Stimulated activated memory B cell treated with anti-CD40 and anti-IgM and Interleukin-4, amounts not matched to agents 10 μg/mL and 1 μg/mL and 100 μg/mL, for 72 hours (primary cell): ENCODE results near the gene ALDH1A1.

Experiments used
- ATAC-seq: fragments of 150-1000 bp; cut with Tn5 transposase; 2 replicates; pipeline ENCODE4 v1.10.0; 2021
- H3K27ac Mint-ChIP-seq: one replicate; pipeline ENCODE4 v1.8.0; 2022; ENCODE audit warnings: mild to moderate bottlenecking, mixed read lengths
- H3K27me3 Mint-ChIP-seq: one replicate; pipeline ENCODE4 v1.8.0; 2022; ENCODE audit warnings: mixed read lengths
- H3K36me3 Mint-ChIP-seq: one replicate; pipeline ENCODE4 v1.8.0; 2022; ENCODE audit warnings: mixed read lengths
- H3K4me1 Mint-ChIP-seq: one replicate; pipeline ENCODE4 v1.8.0; 2022; ENCODE audit warnings: mixed read lengths
- H3K4me3 Mint-ChIP-seq: one replicate; pipeline ENCODE4 v1.8.0; 2022; ENCODE audit warnings: mild to moderate bottlenecking, moderate library complexity, mixed read lengths
- H3K9me3 Mint-ChIP-seq: one replicate; pipeline ENCODE4 v1.8.0; 2022; ENCODE audit warnings: mixed read lengths

The ALDH1A1 gene

DNA sequence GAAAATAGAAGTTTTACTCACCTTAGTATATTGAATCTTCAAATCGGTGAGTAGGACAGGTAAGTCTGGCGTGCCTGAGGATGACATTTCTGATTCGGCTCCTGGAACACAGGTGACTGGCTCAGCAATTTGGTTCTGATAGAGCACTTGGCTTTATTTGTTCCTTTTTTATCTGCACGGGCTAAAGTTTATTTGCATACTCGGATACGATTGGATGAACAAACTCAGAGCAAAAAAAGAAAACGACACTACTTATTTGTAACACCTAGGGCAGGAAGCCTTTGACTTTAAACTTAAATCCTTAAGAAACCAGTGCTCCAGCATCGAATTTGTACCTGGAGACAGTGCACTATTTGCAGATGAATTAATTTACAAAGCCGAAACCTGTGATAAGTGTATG is at the start of gene ALDH1A1:
Gene ALDH1A1 (minus strand): TSS at position 140 of the 400 bp plus-strand sequence. CDS start 53 bp downstream, at position 87.
- Mint-ChIP-seq H3K27ac (no peak within 1 kb of the TSS), H3K9me3 (peaks cover 3% of the 10 kb centered on the region), H3K27me3 (peaks cover 33% of the 10 kb centered on the region), H3K4me3 (no peak within 1 kb of the TSS), H3K36me3 (no peaks in the 10 kb centered on the region), H3K4me1 (peaks cover 10% of the 10 kb centered on the region)
- ATAC-seq: no peak

DNA sequence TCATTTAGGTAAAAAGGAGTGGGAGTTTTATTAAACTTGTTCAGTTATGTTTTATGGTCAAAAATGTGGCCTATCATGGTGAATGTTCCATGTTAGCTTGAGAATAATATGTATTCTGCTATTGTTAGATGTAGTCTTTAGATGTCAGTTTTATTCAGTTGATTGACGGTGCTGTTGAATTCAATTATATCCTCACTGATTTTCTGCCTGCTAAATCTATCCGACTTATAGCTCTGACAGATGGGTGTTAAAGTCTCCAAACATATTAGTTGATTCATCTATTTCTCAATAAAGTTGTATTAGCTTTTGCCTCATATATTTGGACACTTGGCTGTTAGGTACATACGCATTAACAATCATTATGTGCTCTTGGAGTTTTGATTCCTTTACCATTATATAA is 49.0 kb upstream of the ALDH1A1 start:
- no peak for ATAC-seq
- Mint-ChIP-seq H3K36me3 (no peaks in the 10 kb centered on the region), H3K4me1 (peaks cover 6% of the 10 kb centered on the region)

DNA sequence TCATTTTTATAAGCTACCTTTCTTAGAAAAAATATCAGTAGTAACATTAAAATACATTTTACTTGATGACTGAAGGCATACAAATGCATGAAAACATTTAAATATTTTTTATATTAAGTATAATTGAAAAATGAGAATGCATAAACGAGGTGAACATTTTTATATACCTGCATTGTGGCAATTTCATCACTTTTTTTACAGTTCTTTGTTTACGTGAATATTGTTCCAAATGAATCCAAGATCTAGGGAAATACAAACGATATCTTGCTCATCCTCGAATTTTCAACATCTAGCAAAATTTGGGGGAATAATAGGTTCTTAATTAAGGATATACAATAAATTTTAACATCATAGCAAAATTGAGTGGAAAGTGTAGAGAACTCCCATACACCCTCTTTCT is 45.5 kb upstream of the ALDH1A1 start:
- no peaks in the 10 kb centered on the region for H3K27me3 Mint-ChIP-seq
- no peaks in the 10 kb centered on the region for H3K9me3 Mint-ChIP-seq
- ATAC-seq: no peak
- peaks cover 6% of the 10 kb centered on the region for H3K4me1 Mint-ChIP-seq
- H3K4me3 Mint-ChIP-seq: no peak overlapping the region
- no peak overlapping the region for H3K27ac Mint-ChIP-seq
- no peaks in the 10 kb centered on the region for H3K36me3 Mint-ChIP-seq

More for the DNA sequence above, 49.0 kb upstream of the ALDH1A1 start:
- Mint-ChIP-seq H3K27me3 (peaks cover 9% of the 10 kb centered on the region), H3K4me3 (no peak overlapping the region), H3K27ac (no peak overlapping the region), H3K9me3 (no peaks in the 10 kb centered on the region)

DNA sequence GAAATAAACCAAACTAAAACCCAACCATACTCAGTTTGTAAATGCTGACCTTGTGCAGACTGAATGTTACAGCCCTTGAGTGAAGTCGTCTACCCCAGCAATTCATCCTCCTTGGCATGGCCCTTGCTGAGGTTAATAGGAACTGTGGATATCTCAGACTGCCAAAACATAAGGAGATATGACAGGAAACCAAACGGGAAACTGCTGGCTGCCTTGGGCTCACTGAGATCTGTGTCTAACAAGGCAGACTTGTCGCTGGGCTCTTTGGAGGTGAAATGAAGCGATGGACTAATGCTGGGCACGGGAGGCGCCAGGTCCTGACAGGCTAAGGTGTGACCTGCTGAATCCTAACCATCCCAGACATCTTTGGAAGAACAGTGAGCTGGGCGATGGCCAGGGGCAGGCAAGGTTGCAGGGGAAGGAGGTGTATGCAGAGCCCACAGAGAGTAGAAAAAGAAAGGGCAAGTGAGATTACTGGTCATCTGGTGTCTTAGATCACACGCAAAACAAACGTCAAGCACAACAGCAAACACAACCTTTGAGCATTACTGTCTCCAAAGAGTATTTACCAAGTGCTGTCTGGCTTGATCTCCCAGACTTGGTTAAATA is 44.6 kb upstream of the ALDH1A1 start:
- ATAC-seq: peak; percentile 47
- H3K36me3 Mint-ChIP-seq: no peaks in the 10 kb centered on the region
- no peaks in the 10 kb centered on the region for H3K9me3 Mint-ChIP-seq
- H3K4me3 Mint-ChIP-seq: peak overlapping the region; percentile 22
- H3K27ac Mint-ChIP-seq: no peak overlapping the region
- H3K27me3 Mint-ChIP-seq: no peaks in the 10 kb centered on the region
- peaks cover 6% of the 10 kb centered on the region for H3K4me1 Mint-ChIP-seq

DNA sequence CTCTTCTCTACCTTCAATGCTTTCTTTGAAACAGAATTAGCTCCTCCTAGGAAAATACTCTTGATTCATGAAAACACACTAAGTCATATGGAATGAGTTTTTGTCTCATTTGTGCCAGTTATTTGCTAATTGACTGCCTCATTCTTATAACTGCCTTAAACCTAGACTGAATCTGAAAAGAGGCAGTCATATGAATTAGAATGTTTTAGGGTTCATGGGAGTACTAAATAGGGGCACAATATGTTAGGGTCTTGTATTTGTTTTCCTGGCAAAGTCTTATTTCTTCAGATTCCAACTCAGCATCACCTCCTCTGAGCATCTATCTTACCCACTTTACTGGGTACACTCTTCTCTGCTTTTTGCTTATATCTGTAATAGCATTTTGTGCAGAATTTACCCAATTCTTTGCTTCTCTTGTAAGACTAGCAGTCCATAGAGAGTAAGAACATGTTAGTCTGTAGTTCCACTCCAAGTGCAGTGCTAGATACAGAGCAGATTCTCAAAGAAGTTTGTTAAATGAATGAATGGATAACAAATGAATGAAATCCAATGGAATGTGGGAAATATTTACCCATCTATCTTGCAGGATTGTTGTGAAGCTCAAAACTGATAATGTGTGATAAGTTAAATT is 43.9 kb upstream of the ALDH1A1 start:
- peaks cover 6% of the 10 kb centered on the region for H3K4me1 Mint-ChIP-seq
- no peak for ATAC-seq
- no peaks in the 10 kb centered on the region for H3K36me3 Mint-ChIP-seq

DNA sequence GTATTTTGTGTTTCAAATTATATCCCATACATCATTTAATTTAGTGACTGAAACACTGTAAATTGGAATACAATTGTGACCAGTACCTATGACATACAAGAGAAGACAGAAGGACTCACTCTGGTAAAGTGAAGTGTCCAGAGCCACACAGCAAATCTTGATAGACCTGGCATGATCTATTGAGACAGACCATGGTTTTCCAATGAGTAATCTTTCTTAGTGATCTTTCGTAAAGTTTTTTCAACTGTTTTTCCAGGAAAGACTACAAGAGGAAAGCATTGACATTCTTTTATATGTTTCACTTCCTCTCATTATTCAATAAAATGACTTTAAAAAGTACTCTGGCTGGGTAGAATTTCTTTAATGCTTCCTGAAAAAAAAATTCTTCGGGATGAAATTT is 43.3 kb upstream of the ALDH1A1 start:
- Mint-ChIP-seq H3K36me3 (no peaks in the 10 kb centered on the region), H3K27ac (no peak overlapping the region), H3K4me1 (peaks cover 6% of the 10 kb centered on the region), H3K27me3 (no peaks in the 10 kb centered on the region), H3K9me3 (no peaks in the 10 kb centered on the region), H3K4me3 (no peak overlapping the region)
- ATAC-seq: no peak

More for the DNA sequence above, 43.9 kb upstream of the ALDH1A1 start:
- Mint-ChIP-seq H3K9me3 (no peaks in the 10 kb centered on the region), H3K27me3 (no peaks in the 10 kb centered on the region), H3K4me3 (no peak overlapping the region), H3K27ac (no peak overlapping the region)

DNA sequence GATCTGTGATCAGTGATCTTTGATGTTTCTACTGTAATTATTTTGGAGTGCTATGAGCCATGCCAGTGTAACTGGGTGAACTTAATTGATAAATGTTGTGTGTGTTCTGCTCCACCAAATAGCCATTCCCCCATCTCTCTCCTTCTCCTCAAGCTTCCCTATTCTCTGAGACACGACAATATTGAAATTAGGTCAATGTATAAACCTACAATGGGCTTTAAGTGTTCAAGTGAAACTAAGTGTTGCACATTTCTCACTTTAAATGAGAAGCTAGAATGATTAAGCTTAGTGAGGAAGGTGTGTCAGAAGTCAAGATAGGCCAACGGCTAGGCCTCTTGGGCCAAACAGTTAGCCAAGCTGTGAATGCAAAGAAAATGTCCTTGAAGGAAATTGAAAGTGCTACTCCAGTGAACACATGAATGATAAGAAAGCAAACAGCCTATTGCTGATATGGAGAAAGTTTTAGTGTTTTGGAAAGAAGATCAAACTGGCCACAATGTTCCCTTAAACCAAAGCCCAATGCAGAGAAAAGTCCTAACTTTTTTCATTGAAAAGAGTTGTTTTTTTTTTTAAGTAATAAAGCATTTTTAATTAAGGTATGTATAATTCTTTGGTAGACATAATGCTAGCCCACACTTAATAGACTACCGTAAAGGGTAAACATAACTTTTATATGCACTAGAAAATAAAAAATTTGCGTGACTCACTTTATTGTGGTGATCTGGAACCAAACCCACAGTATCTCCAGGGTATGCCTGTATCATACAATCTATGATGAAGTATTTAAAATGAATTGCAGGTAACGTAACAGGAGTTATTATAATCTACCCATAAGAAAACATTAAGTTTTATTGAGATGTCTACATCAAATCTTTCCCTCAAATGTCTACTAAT is 42.5 kb upstream of the ALDH1A1 start:
- Mint-ChIP-seq H3K4me3 (no peak overlapping the region), H3K9me3 (no peaks in the 10 kb centered on the region), H3K27ac (no peak overlapping the region), H3K36me3 (no peaks in the 10 kb centered on the region), H3K4me1 (peaks cover 6% of the 10 kb centered on the region), H3K27me3 (no peaks in the 10 kb centered on the region)
- ATAC-seq: no peak

DNA sequence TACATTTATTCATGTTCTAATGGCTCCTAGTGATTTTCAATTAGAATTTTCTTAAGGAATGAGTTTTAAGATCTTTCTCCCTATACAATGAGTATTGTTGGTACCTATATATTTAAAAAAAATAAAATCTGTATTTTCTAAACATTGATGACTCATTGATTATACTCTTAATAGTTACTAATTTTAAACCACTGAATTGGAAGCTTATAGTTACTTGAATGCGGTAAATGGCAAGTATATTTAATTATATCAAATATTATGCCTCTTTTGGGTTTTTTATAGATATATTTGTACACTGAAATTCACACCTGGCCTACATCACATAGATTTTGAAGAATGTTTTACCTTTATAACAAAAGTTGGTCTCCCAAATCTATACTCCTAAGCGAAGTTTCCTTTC is 38.9 kb upstream of the ALDH1A1 start:
- H3K27ac Mint-ChIP-seq: no peak overlapping the region
- no peak overlapping the region for H3K4me3 Mint-ChIP-seq
- no peaks in the 10 kb centered on the region for H3K36me3 Mint-ChIP-seq
- H3K9me3 Mint-ChIP-seq: no peaks in the 10 kb centered on the region
- no peak for ATAC-seq
- no peaks in the 10 kb centered on the region for H3K27me3 Mint-ChIP-seq
- H3K4me1 Mint-ChIP-seq: no peaks in the 10 kb centered on the region

DNA sequence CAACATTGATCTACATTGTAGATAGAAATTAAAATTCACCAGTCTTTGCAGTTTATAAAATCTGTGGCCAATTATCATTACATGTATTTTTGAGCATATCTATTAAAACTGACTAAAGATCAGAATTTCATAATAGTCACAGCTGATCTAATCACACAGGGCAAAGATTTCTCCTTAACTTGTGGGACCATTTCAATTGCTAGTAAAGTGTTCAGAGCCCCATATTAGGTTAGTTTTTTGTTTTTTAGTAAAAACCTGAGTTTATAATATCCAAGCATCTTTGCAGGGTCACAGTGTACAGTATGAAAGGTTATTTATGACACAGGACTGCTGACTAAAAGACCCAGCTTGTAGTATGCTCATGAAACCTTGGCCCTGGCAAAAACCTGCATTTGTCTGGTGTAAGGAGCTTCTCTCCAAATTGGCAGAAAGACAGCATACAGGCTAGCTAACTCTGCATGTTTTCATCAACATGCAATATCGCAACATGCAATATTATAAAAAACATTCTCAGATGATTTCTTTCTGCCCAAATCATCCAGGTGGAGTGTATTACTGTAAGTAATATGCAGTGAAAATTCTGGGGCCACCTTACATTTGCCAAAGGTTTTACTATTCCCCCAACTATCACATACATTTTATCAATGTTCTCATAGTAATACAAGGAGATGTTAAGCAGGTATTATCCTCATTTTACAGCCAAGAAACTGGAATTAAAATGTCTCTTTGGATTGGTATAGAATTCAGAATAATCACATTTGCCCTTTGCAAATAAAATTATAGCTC is 37.7 kb upstream of the ALDH1A1 start:
- Mint-ChIP-seq H3K36me3 (no peaks in the 10 kb centered on the region), H3K4me3 (no peak overlapping the region), H3K27ac (no peak overlapping the region), H3K4me1 (no peaks in the 10 kb centered on the region), H3K9me3 (no peaks in the 10 kb centered on the region), H3K27me3 (no peaks in the 10 kb centered on the region)
- ATAC-seq: no peak

DNA sequence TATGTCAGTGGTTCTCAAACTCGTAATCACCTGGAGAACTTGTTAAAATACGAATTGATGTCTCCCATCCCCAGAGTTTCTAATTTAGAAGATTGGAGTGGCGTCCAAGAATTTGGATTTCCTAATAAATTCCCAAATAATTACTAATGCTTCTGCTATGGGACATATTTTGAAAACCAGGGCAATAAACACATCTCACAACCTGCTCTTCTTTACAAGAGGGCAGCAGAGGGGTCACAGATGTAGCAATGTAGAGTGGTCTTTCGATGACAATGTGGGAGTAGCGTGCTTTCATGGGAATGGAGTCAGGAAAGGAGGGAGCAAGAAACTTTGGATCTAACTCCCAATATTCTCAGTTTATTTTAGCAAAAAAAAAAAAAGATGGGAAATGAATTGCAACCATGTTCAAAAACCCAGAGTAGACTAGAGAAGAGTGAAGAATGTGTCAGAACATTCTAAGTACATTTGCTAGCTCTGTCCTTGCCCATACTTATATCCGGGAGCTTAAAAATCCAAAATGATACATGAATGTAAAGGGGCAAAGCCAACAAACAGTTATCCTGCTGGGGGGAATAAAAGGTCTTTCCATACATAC is 33.8 kb upstream of the ALDH1A1 start:
- Mint-ChIP-seq H3K36me3 (no peaks in the 10 kb centered on the region), H3K9me3 (no peaks in the 10 kb centered on the region), H3K4me1 (no peaks in the 10 kb centered on the region), H3K27ac (no peak overlapping the region), H3K27me3 (no peaks in the 10 kb centered on the region), H3K4me3 (no peak overlapping the region)
- no peak for ATAC-seq

DNA sequence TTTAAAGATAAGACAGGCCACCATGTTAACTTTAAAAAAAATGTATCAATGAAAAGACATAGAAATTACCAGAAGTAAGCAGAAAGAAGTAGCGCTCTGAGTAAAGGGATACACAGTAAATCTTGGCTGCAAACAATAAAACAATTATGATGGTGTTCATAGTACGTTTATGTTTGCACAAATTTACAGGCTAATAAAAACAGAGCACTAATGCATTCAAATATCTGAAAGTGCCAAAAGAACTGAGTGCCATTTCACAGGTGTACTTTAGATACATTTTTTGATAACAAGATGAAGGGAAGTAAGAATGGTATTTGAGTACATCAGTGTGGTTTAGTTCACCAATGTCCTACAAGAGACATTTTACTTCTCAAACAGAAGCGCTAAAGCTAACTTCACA is 32.9 kb upstream of the ALDH1A1 start:
- Mint-ChIP-seq H3K36me3 (no peaks in the 10 kb centered on the region), H3K27ac (no peak overlapping the region), H3K4me1 (no peaks in the 10 kb centered on the region), H3K9me3 (no peaks in the 10 kb centered on the region), H3K4me3 (no peak overlapping the region), H3K27me3 (no peaks in the 10 kb centered on the region)
- ATAC-seq: no peak

DNA sequence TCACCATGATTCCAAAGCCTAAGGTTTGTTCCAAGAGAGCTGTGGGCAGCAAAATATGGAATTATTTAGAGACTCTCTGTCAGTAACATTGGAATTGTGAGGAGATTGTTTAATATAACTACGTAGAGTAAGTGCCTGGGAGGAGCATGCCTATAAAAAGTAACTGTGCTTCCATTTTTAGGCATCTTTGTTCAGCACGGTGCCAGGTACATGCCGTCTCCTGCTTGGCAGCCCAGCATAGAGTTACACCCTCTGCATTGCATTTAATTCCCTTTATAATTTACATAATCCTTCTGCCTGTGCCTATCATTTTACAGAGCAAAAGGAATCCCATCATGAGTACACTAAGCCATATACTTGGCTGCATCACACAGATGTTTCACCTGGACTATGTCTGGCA is 32.1 kb upstream of the ALDH1A1 start:
- Mint-ChIP-seq H3K4me1 (no peaks in the 10 kb centered on the region), H3K36me3 (no peaks in the 10 kb centered on the region), H3K27ac (no peak overlapping the region), H3K4me3 (no peak overlapping the region), H3K9me3 (no peaks in the 10 kb centered on the region), H3K27me3 (no peaks in the 10 kb centered on the region)
- no peak for ATAC-seq

DNA sequence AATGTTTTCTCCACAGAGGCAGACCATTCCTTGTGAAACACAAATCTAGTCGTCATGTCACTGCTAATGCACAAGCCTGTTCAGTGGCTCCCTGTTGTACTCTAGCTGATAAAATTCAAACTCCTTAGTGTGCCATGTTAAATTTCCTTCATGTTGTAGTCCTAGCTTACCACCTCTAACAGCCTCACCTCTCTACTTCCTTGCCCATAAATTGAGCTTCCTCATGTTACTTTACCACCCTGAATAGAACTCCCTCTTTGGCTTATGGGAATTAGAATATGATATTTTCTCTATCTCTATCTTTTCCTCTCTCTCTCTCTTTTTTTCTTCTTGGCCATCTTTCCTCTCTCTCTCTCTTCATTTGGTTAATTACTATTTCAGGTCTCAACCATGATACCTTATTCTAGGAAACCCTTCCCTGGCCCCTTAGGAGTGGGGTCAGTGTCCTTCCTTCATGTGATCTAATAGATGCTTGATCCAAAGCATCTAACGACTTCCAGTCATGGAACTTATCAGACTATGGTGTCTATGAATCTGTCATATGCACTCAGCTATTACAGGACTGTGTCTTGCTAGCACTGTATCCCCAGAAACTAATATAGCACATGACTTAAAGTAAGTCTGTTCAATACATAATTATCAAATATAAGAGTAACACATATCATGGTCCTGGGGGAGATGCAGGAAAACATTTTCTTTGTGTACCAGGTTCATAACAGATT is 31.5 kb upstream of the ALDH1A1 start:
- no peak overlapping the region for H3K27ac Mint-ChIP-seq
- ATAC-seq: peak; percentile 11

DNA sequence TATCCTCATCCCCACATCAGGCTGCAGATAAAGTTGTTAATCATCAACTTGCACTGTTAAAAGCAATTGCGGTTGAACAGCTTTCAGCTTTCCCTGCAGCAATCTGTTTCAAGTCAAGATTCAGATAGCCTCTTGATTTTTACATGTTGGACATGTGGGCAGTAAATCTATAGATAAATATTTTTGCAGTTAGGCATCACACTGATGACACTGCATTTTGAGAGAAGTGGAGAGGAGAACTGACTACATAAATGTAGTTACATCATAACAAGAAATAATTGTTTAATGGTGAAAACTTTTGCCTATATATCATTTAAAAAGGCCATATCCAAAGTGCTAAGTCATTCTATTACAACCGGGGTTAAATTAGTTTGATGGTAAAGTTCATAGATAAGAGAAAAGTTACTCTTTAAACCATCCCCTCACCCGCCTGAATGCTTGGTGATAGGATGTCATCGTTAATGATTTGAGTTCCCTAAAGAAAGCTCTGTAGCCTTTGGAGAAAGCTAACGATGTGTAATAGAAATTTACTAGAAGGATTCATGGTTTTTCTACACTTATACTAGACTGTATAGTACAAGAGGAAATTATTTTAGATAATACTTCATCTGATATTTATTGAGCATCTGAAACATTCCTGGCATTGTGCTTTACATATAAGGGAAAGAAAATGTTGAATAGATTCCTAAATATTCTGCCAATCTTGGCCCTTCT is 30.8 kb upstream of the ALDH1A1 start:
- Mint-ChIP-seq H3K4me1 (no peaks in the 10 kb centered on the region), H3K27me3 (no peaks in the 10 kb centered on the region), H3K36me3 (no peaks in the 10 kb centered on the region), H3K9me3 (no peaks in the 10 kb centered on the region), H3K27ac (no peak overlapping the region), H3K4me3 (no peak overlapping the region)
- ATAC-seq: no peak

More for the DNA sequence above, 31.5 kb upstream of the ALDH1A1 start:
- no peaks in the 10 kb centered on the region for H3K9me3 Mint-ChIP-seq
- no peak overlapping the region for H3K4me3 Mint-ChIP-seq
- H3K4me1 Mint-ChIP-seq: no peaks in the 10 kb centered on the region
- H3K27me3 Mint-ChIP-seq: no peaks in the 10 kb centered on the region
- no peaks in the 10 kb centered on the region for H3K36me3 Mint-ChIP-seq
